ENCODE results near the gene MYLK.
"Not testable (repeated sequence)": the region's sequence is repeated elsewhere in the genome, so short reads cannot be mapped to it uniquely, and the experiment has no call there.

Gene MYLK

DNA sequence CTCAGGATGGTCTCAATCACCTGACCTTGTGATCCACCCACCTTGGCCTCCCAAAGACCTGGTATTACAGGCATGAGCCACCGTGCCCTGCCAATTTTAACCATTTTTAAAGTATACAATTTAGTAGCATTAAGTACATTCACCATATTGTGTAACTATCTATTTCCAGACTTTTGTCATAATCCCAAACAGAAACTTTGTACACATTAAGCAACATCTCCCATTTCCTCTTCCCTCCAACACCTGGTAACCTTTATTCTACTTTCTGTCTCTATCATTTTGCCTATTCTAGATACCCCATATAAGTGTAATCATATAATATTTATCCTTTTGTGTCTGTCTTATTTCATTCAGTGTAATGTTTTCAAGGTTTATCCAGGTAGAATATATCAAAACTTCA, 8.9 kb upstream of the MYLK start:
- TF ChIP-seq CTCF (IDR thresholded peaks at IDR 0.05): no peak
- peaks cover 3% of the 10 kb centered on the region for H3K9me3 ChIP-seq
- H3K4me1 ChIP-seq (ENCODE audit: control insufficient read depth in 1 of 2, insufficient read depth in 1 of 2, low read depth in 1 of 2, low read length in 1 of 2): no peaks in the 10 kb centered on the region
- H3K36me3 ChIP-seq: no peaks in the 10 kb centered on the region
- H3K4me3 ChIP-seq (ENCODE audit: low read depth in 1 of 2, low read length in 1 of 2): no peak overlapping the region
- no peaks in the 10 kb centered on the region for H3K27me3 ChIP-seq
- H3K27ac ChIP-seq: no peak overlapping the region

DNA sequence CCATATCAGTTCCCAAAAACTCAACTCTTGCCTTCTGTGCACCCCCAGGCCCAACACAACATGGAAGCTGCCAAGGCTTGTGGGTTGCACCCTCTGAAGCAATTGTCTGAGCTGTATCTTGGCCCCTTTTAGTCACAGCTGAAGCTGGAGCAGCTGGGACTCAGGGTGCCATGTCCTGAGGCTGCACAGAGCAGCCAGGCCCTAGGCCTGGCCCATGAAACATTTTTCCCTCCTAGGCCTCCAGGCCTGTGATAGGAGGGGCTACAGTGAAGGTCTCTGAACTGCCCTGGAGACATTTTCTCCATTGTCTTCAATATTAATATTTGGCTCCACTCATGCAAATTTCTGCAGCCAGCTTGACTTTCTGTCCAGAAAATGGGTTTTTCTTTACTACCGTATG, 8.1 kb upstream of the MYLK start:
- Histone ChIP-seq H3K4me3 (ENCODE audit: low read depth in 1 of 2, low read length in 1 of 2) (no peak overlapping the region), H3K4me1 (ENCODE audit: control insufficient read depth in 1 of 2, insufficient read depth in 1 of 2, low read depth in 1 of 2, low read length in 1 of 2) (no peaks in the 10 kb centered on the region)
- no peak for TF ChIP-seq CTCF (IDR thresholded peaks at IDR 0.05)

DNA sequence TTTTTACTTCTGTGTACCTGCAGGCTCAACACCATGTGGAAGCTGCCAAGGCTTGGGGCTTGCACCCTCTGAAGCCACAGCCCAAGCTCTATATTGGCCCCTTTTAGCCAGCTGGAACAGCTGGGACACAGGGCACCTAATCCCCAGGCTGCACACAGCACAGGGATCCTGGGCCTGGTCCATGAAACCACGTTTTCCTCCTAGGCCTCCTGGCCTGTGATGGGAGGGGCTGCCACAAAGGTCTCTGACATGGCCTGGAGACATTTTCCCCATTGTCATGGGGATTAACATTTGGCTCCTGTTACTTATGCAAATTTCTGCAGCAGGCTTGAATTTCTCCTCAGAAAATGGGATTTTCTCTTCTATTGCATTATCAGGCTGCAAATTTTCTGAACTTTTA, 6.9 kb upstream of the MYLK start:
- not testable (repeated sequence) for H3K9me3 ChIP-seq; H3K4me3 ChIP-seq (ENCODE audit: low read depth in 1 of 2, low read length in 1 of 2); H3K27ac ChIP-seq; H3K4me1 ChIP-seq (ENCODE audit: control insufficient read depth in 1 of 2, insufficient read depth in 1 of 2, low read depth in 1 of 2, low read length in 1 of 2); H3K36me3 ChIP-seq
- peaks cover 16% of the 10 kb centered on the region for H3K27me3 ChIP-seq

More for the DNA sequence above, 8.1 kb upstream of the MYLK start:
- Histone ChIP-seq H3K27me3 (peaks cover 4% of the 10 kb centered on the region), H3K36me3 (no peaks in the 10 kb centered on the region), H3K9me3 (peaks cover 3% of the 10 kb centered on the region), H3K27ac (no peak overlapping the region)

DNA sequence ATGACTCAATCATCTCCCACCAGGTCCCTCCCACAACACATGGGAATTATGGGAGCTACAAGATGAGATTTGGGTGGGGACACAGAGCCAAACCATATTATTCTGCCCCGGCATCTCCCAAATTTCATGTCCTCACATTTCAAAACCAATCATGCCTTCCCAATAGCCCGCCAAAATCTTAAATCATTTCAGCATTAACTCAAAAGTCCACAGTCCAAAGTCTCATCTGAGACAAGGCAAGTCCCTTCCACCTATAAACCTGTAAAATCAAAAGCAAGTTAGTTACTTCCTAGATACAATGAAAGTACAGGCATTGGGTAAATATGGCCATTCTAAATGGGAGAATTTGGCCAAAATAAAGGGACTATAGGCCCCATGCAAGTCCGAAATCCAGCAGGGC, 6.0 kb upstream of the MYLK start:
- not testable (repeated sequence) for H3K9me3 ChIP-seq; H3K36me3 ChIP-seq; H3K4me3 ChIP-seq (ENCODE audit: low read depth in 1 of 2, low read length in 1 of 2); H3K27ac ChIP-seq; H3K4me1 ChIP-seq (ENCODE audit: control insufficient read depth in 1 of 2, insufficient read depth in 1 of 2, low read depth in 1 of 2, low read length in 1 of 2)
- H3K27me3 ChIP-seq: peaks cover 25% of the 10 kb centered on the region

DNA sequence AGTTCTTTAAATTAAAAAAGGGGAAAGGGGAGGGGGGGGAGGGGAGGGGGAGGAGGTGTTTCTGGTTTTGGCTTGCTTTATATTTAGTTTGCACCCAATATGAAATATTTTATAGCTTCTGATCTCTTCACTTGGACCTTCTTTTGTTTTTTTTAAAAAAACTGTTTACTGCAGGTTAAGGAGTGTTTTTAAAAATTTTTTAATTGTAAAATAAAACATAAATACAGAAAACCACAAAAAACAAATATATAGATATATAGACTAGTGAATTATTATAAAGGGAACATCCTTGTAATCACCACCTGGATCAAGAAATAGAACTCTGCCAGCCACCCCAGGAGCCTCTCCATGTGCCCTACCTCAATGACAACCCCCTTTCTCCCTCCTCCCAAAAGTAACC, 861 bp upstream of the MYLK start:
- peaks cover 69% of the 10 kb centered on the region for H3K27me3 ChIP-seq
- peaks cover 8% of the 10 kb centered on the region in 2 experiments for H3K4me1 ChIP-seq (ENCODE audit: control insufficient read depth in 1 of 2, insufficient read depth in 1 of 2, low read depth in 1 of 2, low read length in 1 of 2)
- no peak overlapping the region for H3K27ac ChIP-seq
- H3K4me3 ChIP-seq (ENCODE audit: low read depth in 1 of 2, low read length in 1 of 2): no peak overlapping the region
- no peaks in the 10 kb centered on the region for H3K36me3 ChIP-seq
- H3K9me3 ChIP-seq: no peaks in the 10 kb centered on the region
- TF ChIP-seq CTCF (IDR thresholded peaks at IDR 0.05): no peak

GRCh38 chr3:123883701-123884202, 380 bp downstream of the MYLK start:
- Histone ChIP-seq H3K9me3 (no peaks in the 10 kb centered on the region), H3K4me3 (ENCODE audit: low read depth in 1 of 2, low read length in 1 of 2) (no peak overlapping the region), H3K27me3 (peaks cover 69% of the 10 kb centered on the region), H3K27ac (no peak overlapping the region), H3K4me1 (ENCODE audit: control insufficient read depth in 1 of 2, insufficient read depth in 1 of 2, low read depth in 1 of 2, low read length in 1 of 2) (peaks cover 8% of the 10 kb centered on the region in 2 experiments), H3K36me3 (no peaks in the 10 kb centered on the region)
- no peak for TF ChIP-seq CTCF (IDR thresholded peaks at IDR 0.05)

DNA sequence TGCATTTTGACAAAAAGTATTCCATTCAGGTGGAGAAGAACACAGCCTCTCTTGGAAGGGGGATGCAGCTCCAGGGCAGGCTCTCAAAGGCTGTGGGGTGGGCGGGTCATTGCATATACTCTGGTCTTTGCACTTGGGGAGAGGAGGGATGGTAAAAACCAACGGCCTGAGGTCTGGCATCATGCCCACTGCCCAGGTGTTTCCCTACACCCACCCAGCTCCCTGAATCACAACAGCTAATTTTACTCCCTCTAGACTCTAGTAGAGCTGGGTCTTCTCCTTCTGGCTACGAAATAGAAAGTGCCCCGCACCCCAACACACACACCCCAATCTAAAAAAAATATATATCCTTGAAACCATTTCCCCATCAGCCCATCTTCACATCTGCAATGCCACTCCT, 1.0 kb downstream of the MYLK start:
- TF ChIP-seq CTCF (IDR thresholded peaks at IDR 0.05): no peak
- no peak overlapping the region for H3K27ac ChIP-seq
- H3K36me3 ChIP-seq: no peaks in the 10 kb centered on the region
- H3K9me3 ChIP-seq: no peaks in the 10 kb centered on the region
- no peak overlapping the region for H3K4me3 ChIP-seq (ENCODE audit: low read depth in 1 of 2, low read length in 1 of 2)
- H3K4me1 ChIP-seq (ENCODE audit: control insufficient read depth in 1 of 2, insufficient read depth in 1 of 2, low read depth in 1 of 2, low read length in 1 of 2): peaks cover 8% of the 10 kb centered on the region in 2 experiments
- H3K27me3 ChIP-seq: peaks cover 69% of the 10 kb centered on the region
